AG10803 (cell line): ENCODE measurements around the gene TKT.

Experiments
- DNase-seq: peaks from one replicate; pipeline ENCODE4 v3.0.0; 2010; ENCODE audit warnings: low read depth
- H3K4me3 ChIP-seq: 2 replicates; pipeline ENCODE4 v1.5.1; 2011; ENCODE audit warnings: mild to moderate bottlenecking, low read length, control low read depth
- TF ChIP-seq, protein P1 (sequence below): conservative IDR thresholded peaks from 2 replicates; pipeline ENCODE4 v1.5.1; 2011; ENCODE audit warnings: mild to moderate bottlenecking, low read length, control low read depth, inconsistent platforms

Gene TKT

DNA sequence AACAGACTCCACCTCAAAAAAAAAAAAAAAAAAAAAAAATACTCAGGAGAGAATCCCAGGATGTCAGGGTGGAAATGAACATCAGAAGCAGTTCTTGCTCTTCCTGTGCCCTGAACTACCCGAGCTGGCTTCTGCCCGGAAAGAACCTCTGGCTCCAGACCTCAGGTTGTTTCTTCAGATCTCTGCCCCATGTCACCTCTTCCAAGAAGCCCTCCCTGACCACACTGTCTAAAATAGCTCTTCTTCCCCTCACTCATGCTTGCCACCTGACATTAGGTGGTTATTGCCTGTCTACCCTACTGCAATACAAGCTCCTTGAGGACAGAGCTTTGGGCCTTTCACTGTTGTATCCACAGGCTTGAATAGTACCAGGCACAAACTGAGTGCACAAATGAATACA, 8.2 kb downstream of the TKT start:
- no peak for DNase-seq
- no peak overlapping the region for H3K4me3 ChIP-seq
- TF ChIP-seq, protein P1, sequence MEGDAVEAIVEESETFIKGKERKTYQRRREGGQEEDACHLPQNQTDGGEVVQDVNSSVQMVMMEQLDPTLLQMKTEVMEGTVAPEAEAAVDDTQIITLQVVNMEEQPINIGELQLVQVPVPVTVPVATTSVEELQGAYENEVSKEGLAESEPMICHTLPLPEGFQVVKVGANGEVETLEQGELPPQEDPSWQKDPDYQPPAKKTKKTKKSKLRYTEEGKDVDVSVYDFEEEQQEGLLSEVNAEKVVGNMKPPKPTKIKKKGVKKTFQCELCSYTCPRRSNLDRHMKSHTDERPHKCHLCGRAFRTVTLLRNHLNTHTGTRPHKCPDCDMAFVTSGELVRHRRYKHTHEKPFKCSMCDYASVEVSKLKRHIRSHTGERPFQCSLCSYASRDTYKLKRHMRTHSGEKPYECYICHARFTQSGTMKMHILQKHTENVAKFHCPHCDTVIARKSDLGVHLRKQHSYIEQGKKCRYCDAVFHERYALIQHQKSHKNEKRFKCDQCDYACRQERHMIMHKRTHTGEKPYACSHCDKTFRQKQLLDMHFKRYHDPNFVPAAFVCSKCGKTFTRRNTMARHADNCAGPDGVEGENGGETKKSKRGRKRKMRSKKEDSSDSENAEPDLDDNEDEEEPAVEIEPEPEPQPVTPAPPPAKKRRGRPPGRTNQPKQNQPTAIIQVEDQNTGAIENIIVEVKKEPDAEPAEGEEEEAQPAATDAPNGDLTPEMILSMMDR = no peak

DNA sequence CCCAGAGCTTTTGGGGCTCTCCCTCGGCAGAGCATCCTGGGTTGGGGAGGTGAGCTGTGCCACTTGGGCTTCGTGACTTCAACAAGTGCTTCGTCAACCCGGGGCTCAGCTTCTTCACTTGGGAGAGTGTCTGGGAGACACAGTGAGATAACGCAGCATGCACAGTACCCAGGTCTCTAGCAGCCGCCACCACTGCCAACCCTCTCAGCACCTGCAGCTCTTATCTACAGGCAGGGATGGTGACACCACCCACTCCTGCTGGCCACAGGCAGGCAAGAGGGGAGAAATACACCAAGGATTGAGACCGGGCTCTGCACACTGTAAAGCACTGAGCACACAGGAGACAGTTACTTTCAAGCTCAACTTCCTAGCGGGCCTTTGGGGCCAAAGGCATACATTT, 11.6 kb downstream of the TKT start:
- no peak for DNase-seq
- TF ChIP-seq, protein P1 = no peak
- no peak overlapping the region for H3K4me3 ChIP-seq

DNA sequence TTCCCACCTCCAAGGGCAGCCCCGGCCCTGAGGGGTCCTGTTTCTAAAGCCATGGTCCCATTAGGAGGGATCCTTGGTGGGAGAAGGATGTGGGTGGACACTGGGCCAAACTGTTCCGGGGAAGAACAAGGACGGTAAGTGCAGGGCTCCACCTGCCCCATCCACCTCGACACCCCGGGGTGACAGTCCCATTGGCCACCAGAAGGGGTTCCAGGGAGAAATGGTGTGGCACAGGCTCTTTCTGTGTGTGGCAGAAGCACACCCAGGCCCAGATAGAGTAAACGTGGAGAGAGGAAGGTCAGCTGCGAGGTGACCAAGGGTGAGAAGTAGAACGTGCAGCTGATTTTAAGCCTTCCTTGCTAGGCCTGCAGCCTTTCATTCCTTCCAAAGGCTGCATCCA, 12.0 kb downstream of the TKT start:
- DNase-seq = no peak
- no peak overlapping the region for H3K4me3 ChIP-seq
- TF ChIP-seq, protein P1 = no peak

DNA sequence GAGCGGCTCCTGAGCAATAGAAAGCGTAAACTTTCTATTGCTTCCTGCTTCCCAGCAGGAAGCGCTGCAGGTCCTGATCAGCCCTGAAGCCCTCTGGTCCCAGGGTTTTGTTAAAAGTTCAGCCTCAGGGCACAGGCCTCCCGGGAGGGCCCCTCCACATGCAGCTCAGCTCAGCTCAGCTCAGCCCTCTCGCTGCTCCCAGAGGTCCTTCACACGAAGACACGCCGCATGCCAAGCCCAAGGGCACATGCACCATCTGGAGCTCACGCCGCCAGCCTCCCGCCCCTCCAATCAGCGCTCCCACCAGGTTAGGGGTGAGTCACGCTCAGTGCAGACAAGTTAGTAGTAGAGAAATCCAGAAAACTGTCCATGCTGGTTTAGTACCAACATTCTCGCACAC, 12.7 kb downstream of the TKT start:
- DNase-seq = peak; percentile 85
- TF ChIP-seq, protein P1 = no peak; the same call in 1 of the 2 replicates

DNA sequence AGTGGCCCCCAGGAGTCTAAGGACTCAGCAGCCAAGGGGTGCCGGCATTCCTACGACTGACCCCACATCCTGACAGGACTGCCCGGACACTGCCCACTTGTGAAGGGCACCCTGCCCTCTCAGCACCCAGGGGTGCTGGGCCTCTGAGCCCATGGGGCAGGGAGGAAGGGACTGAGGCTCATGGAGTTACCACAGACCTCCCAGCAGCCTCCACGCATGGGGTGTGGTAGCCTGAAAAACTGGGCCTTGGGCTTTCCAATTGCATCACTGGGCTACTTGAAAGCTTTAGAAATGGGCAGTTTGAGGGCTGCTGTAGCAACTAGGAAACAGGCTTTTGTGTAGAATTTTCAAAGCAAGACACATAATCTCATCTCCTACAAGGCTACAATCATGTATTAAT, 13.2 kb downstream of the TKT start:
- peak; percentile 52 for DNase-seq
- TF ChIP-seq, protein P1 = no peak
- no peak overlapping the region for H3K4me3 ChIP-seq

More for the DNA sequence above, 12.7 kb downstream of the TKT start:
- H3K4me3 ChIP-seq = no peak overlapping the region

DNA sequence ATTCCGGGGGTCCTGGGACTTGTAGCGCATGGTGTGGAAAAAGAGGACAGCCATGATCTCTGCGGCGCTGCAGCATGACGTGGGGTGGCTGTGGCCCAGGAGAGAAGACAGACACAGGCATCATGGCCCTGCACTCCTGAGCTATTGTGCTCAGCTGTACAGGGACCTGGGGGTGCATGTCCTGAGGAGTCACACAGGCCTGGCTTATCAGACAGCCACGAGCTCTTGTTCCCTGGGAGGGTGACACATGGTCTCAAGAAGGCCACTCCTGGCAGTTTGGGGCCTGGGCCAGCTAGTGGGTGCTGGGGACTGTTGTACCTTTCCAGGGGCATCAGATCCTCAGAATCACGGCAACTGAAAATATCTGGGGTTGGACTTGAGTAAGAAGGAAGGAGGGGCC, 13.7 kb downstream of the TKT start:
- no peak overlapping the region for H3K4me3 ChIP-seq
- no peak for DNase-seq
- TF ChIP-seq, protein P1 = no peak

DNA sequence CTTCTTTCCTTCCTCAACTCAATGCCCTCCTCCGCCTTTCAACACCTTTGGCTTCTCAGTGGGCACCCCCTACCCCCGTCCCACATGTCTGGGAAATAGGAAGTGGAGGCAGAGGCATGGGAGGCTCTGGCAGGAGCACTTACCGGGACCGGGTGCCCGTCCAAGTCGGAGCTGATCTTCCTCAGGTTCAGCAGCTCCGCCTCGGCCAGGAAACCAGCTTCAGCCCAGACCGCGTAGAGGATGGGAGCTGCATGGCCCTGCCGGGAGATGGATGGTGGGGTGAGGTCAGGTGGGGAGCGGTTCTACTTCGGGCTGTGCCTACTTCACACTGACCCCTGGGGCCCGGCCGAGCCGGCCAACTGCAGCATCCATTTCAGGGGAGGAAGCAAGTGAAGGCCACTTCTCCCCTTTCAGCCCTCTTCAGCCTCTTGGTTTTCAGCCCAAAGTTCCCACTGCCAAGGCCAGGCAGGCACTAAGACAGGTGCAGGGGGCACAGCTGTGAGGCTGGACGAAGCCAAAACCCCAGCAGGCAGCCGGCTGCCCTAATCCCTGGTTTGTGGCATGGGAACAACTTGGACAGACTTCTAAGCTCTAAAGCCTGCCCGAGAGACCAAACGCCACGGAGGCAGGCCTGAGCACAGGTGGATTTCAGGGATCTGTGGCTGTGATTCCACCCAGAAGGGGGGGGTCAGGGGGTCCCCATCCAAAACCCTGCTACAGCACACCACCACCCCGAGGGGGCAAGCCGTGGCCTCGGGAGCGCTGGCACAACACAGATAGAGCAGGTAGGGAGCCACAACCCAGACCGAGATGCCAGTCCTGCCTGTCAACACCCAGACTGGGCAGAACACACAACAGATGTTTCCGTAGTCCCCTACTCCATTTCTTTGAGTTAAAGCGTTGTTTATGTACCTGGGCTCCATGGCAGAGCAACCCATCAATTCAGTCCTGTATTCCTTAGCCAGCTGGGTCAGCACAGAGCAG, 14.5 kb downstream of the TKT start:
- no peak overlapping the region for H3K4me3 ChIP-seq
- DNase-seq = no peak
- TF ChIP-seq, protein P1 = no peak
